Astrocyte (in vitro differentiated cells and primary cell): Measurements from ENCODE around the gene AIPL1. TPM values are rescaled to one million over a fixed set of nuclear protein-coding genes. Genes with fewer than 3 reads are reported as not detected.

Experiments used
- DNase-seq: peaks from one replicate; pipeline ENCODE4 v3.0.0-alpha.2; 2010; ENCODE audit warnings: low read depth
- FAIRE-seq: peaks from 2 replicates; lab custom pipeline; 2011; peaks lifted over from hg19 to GRCh38; lab: Jason Lieb, UNC
- H2AFZ ChIP-seq: 2 replicates; pipeline ENCODE4 v1.6.0; 2012; ENCODE audit warnings: low read depth, low read length, inconsistent platforms
- H3K27ac ChIP-seq: 2 replicates; pipeline ENCODE4 v1.5.1; 2011; ENCODE audit warnings: low read depth, low read length, inconsistent platforms
- H3K27me3 ChIP-seq: 2 replicates; pipeline ENCODE4 v1.6.0; 2011; ENCODE audit warnings: low read length, inconsistent platforms; ENCODE audit not compliant: insufficient read depth
- H3K36me3 ChIP-seq: 2 replicates; pipeline ENCODE4 v1.5.1; 2011; ENCODE audit warnings: low read length, inconsistent platforms; ENCODE audit not compliant: insufficient read depth
- H3K4me1 ChIP-seq: 2 replicates; pipeline ENCODE4 v1.5.1; 2011; ENCODE audit warnings: low read length, inconsistent platforms; ENCODE audit not compliant: insufficient read depth
- H3K4me2 ChIP-seq: 2 replicates; pipeline ENCODE4 v1.6.0; 2012; ENCODE audit warnings: low read length, inconsistent platforms
- H3K4me3 ChIP-seq: 2 replicates; pipeline ENCODE4 v1.5.1; 2011; ENCODE audit warnings: low read depth, mild to moderate bottlenecking, low read length, inconsistent platforms; ENCODE audit not compliant: insufficient read depth
- H3K79me2 ChIP-seq: 2 replicates; pipeline ENCODE4 v1.6.0; 2012; ENCODE audit warnings: mild to moderate bottlenecking, low read length, inconsistent platforms; ENCODE audit not compliant: insufficient read depth
- H3K9ac ChIP-seq: 2 replicates; pipeline ENCODE4 v1.6.0; 2012; ENCODE audit warnings: mild to moderate bottlenecking, low read length, inconsistent platforms
- H3K9me3 ChIP-seq: 2 replicates; pipeline ENCODE4 v1.5.1; 2012; ENCODE audit warnings: low read depth, mild to moderate bottlenecking, low read length, inconsistent platforms; ENCODE audit not compliant: insufficient read depth
- H4K20me1 ChIP-seq: 2 replicates; pipeline ENCODE4 v1.6.0; 2012; ENCODE audit warnings: low read length, inconsistent platforms; ENCODE audit not compliant: insufficient read depth
- H3K27ac Mint-ChIP-seq: one replicate; pipeline ENCODE4 v1.8.0; 2021; ENCODE audit warnings: mild to moderate bottlenecking, mixed read lengths; ENCODE audit not compliant: unreplicated experiment
- H3K27me3 Mint-ChIP-seq: one replicate; pipeline ENCODE4 v1.8.0; 2021; ENCODE audit warnings: low read depth, mixed read lengths; ENCODE audit not compliant: unreplicated experiment
- H3K36me3 Mint-ChIP-seq: one replicate; pipeline ENCODE4 v1.8.0; 2021; ENCODE audit warnings: low read depth, mixed read lengths; ENCODE audit not compliant: unreplicated experiment
- H3K4me1 Mint-ChIP-seq: one replicate; pipeline ENCODE4 v1.8.0; 2021; ENCODE audit warnings: low read depth, mixed read lengths; ENCODE audit not compliant: unreplicated experiment
- H3K4me3 Mint-ChIP-seq: one replicate; pipeline ENCODE4 v1.8.0; 2021; ENCODE audit warnings: mild to moderate bottlenecking, moderate library complexity, mixed read lengths; ENCODE audit not compliant: unreplicated experiment
- H3K9me3 Mint-ChIP-seq: one replicate; pipeline ENCODE4 v1.8.0; 2021; ENCODE audit warnings: mild to moderate bottlenecking, mixed read lengths; ENCODE audit not compliant: unreplicated experiment
- EZH2 ChIP-seq: IDR thresholded peaks from 2 replicates; pipeline ENCODE4 v1.6.1; 2012; ENCODE audit warnings: mild to moderate bottlenecking, low read length, inconsistent platforms; ENCODE audit not compliant: insufficient read depth
- total RNA-seq: library from RNA; stranded (reverse); gene quantifications from 2 replicates; pipeline ENCODE4 v1.2.1, GENCODE V29; 2021
- TF ChIP-seq, protein P1 (sequence below): IDR thresholded peaks from 2 replicates; pipeline ENCODE4 v1.5.1; 2011; ENCODE audit warnings: low read depth, mild to moderate bottlenecking, inconsistent platforms, low read length, moderate library complexity; ENCODE audit not compliant: insufficient read depth

AIPL1 gene
- total RNA-seq, 1 donor from 2014 or later: not detected

- no peaks in the 10 kb centered on the region for H3K36me3 Mint-ChIP-seq
- H3K4me1 ChIP-seq: no peaks in the 10 kb centered on the region
- peak overlapping the region; percentile 36 for H3K4me3 Mint-ChIP-seq
- no peak overlapping the region for H3K9ac ChIP-seq
- H4K20me1 ChIP-seq: no peaks in the 10 kb centered on the region
- H3K27ac ChIP-seq: no peak overlapping the region
- peaks cover 4% of the 10 kb centered on the region for H3K4me1 Mint-ChIP-seq
- DNase-seq (no peak), FAIRE-seq (no peak)
- H3K27me3 Mint-ChIP-seq: peaks cover 38% of the 10 kb centered on the region
- no peaks in the 10 kb centered on the region for H3K36me3 ChIP-seq
- H3K9me3 ChIP-seq: no peaks in the 10 kb centered on the region
- H3K4me3 ChIP-seq: no peak overlapping the region
- no peak for TF ChIP-seq EZH2
- TF ChIP-seq, protein P1, sequence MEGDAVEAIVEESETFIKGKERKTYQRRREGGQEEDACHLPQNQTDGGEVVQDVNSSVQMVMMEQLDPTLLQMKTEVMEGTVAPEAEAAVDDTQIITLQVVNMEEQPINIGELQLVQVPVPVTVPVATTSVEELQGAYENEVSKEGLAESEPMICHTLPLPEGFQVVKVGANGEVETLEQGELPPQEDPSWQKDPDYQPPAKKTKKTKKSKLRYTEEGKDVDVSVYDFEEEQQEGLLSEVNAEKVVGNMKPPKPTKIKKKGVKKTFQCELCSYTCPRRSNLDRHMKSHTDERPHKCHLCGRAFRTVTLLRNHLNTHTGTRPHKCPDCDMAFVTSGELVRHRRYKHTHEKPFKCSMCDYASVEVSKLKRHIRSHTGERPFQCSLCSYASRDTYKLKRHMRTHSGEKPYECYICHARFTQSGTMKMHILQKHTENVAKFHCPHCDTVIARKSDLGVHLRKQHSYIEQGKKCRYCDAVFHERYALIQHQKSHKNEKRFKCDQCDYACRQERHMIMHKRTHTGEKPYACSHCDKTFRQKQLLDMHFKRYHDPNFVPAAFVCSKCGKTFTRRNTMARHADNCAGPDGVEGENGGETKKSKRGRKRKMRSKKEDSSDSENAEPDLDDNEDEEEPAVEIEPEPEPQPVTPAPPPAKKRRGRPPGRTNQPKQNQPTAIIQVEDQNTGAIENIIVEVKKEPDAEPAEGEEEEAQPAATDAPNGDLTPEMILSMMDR: no peak
- no peaks in the 10 kb centered on the region for H3K27me3 ChIP-seq
- no peak overlapping the region for H3K4me2 ChIP-seq
- H3K9me3 Mint-ChIP-seq: no peaks in the 10 kb centered on the region
- no peaks in the 10 kb centered on the region for H3K79me2 ChIP-seq
- H3K27ac Mint-ChIP-seq: no peak overlapping the region
- H2AFZ ChIP-seq: no peak overlapping the region
Measured at GRCh38 chr17:6422654-6423241, 12.2 kb downstream of the AIPL1 start.

- no peaks in the 10 kb centered on the region for H3K4me1 ChIP-seq
- no peak overlapping the region for H3K4me3 ChIP-seq
- no peak for TF ChIP-seq EZH2
- TF ChIP-seq, protein P1: peak; percentile 70
- FAIRE-seq (no peak), DNase-seq (peak; percentile 18)
- no peaks in the 10 kb centered on the region for H3K4me1 Mint-ChIP-seq
- H4K20me1 ChIP-seq: no peaks in the 10 kb centered on the region
- H3K27ac ChIP-seq: no peak overlapping the region
- H3K79me2 ChIP-seq: no peaks in the 10 kb centered on the region
- H2AFZ ChIP-seq: no peak overlapping the region
- no peak overlapping the region for H3K9ac ChIP-seq
- H3K9me3 Mint-ChIP-seq: no peaks in the 10 kb centered on the region
- H3K36me3 Mint-ChIP-seq: no peaks in the 10 kb centered on the region
- H3K27me3 Mint-ChIP-seq: peaks cover 46% of the 10 kb centered on the region
- H3K27ac Mint-ChIP-seq: no peak overlapping the region
- no peak overlapping the region for H3K4me2 ChIP-seq
- no peak overlapping the region for H3K4me3 Mint-ChIP-seq
- no peaks in the 10 kb centered on the region for H3K36me3 ChIP-seq
- H3K27me3 ChIP-seq: no peaks in the 10 kb centered on the region
- H3K9me3 ChIP-seq: no peaks in the 10 kb centered on the region
Measured at GRCh38 chr17:6421700-6422604, 13.0 kb downstream of the AIPL1 start.

GRCh38 chr17:6420173-6420641, 14.7 kb downstream of the AIPL1 start:
- H3K4me1 ChIP-seq: no peaks in the 10 kb centered on the region
- H3K4me2 ChIP-seq: no peak overlapping the region
- Mint-ChIP-seq H3K27ac (no peak overlapping the region), H3K4me1 (no peaks in the 10 kb centered on the region), H3K36me3 (no peaks in the 10 kb centered on the region), H3K27me3 (peaks cover 56% of the 10 kb centered on the region), H3K9me3 (no peaks in the 10 kb centered on the region), H3K4me3 (no peak overlapping the region)
- no peaks in the 10 kb centered on the region for H3K79me2 ChIP-seq
- no peak overlapping the region for H3K4me3 ChIP-seq
- no peak overlapping the region for H3K27ac ChIP-seq
- H3K27me3 ChIP-seq: no peaks in the 10 kb centered on the region
- H2AFZ ChIP-seq: no peak overlapping the region
- no peaks in the 10 kb centered on the region for H3K36me3 ChIP-seq
- H3K9me3 ChIP-seq: no peaks in the 10 kb centered on the region
- DNase-seq: no peak
- H3K9ac ChIP-seq: no peak overlapping the region
- TF ChIP-seq, protein P1: peak; percentile 6
- no peak for TF ChIP-seq EZH2
- FAIRE-seq: no peak
- no peaks in the 10 kb centered on the region for H4K20me1 ChIP-seq
